Measurements from ENCODE around the gene RHBDL2. TPM values are rescaled to one million over a fixed set of nuclear protein-coding genes. Genes with fewer than 3 reads are reported as not detected.

The RHBDL2 gene
- total and polyA plus RNA-seq, 10 of the 15 experiments (the other 5 are each of a cell fraction or from before 2014, with no cell fraction given), result 0.05 TPM; not detected in 9

DNA sequence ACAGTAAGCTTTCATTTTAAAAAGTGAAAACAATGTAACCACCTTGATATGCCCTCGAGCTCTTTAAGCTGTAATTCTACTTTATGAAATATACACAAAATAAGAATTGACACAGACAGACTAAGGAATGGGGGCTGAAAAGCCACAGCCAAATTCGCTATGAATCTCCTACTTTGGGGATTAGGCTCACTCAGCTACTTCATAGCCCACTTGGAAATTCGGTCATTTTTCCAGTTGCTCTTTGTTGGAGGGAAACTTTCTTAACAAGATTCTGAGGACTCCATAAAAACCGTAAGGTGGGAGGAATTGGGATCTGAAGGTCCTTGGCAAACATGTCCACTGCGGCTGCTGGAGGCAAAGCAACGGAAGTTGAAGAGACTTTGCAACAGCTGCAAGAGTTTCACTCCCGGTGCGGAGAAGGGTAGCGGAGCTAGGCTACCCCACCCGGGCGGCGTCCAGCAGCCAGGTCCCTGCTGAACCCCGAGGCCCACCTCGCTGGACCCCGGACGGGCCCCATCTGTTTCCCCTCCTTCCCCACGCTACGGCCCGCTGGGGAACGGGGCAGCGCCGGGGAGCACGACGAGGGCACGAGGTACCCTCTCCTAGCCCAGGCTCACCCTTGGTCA is 69.1 kb downstream of the RHBDL2 start:
- Histone ChIP-seq H3K27me3 (replicated peaks in 1 of 2; ENCODE audit: control insufficient read depth in 2 of 2, insufficient read depth in 2 of 2, low read length in 1 of 2) (no peaks in the 10 kb centered on the region), H3K36me3 (ENCODE audit: control insufficient read depth in 2 of 2, insufficient read depth in 2 of 2, low read length in 1 of 2) (no peaks in the 10 kb centered on the region), H3K27ac (ENCODE audit: control insufficient read depth, insufficient read depth) (peak overlapping the region; percentile 78), H4K20me1 (ENCODE audit: control insufficient read depth, insufficient read depth) (no peaks in the 10 kb centered on the region), H3K9ac (ENCODE audit: control insufficient read depth, insufficient read depth, low read length) (peak overlapping the region; percentile 82), H3K4me3 (peak overlapping the region; percentile 82), H3K79me2 (ENCODE audit: control insufficient read depth, insufficient read depth, low read length) (peaks cover 25% of the 10 kb centered on the region), H3K4me1 (ENCODE audit: control insufficient read depth, insufficient read depth, low read length) (peaks cover 20% of the 10 kb centered on the region), H2AFZ (ENCODE audit: control insufficient read depth, low read depth, low read length) (peak overlapping the region; percentile 81), H3K4me2 (ENCODE audit: control insufficient read depth, insufficient read depth) (peak overlapping the region; percentile 91), H3K9me3 (replicated peaks; ENCODE audit: control insufficient read depth, insufficient read depth, low read length) (no peaks in the 10 kb centered on the region)
- ChIA-PET POLR2A (interaction anchor here (0.9 to 3.7 kb wide), 3 partner anchors 12 to 154 kb away, joined by 3 to 14 read pairs (median 10); partner anchors contain the start of gene NDUFS5), CTCF (interaction anchor here (0.6 to 1.4 kb wide), 5 partner anchors 10 to 220 kb away, joined by 3 to 5 read pairs (median 3); no protein-coding TSS in a partner anchor), SMC1A (ENCODE audit: uncharacterized antibody, unreplicated experiment) (interaction anchor here (0.9 to 2.6 kb wide), 7 partner anchors 8 to 220 kb away, joined by 3 to 11 read pairs (median 5); partner anchors contain the start of genes GJA9 and NDUFS5), RAD21 (ENCODE audit: unreplicated experiment) (interaction anchor here (1.2 to 2.3 kb wide), 5 partner anchors 13 to 220 kb away, joined by 3 to 5 read pairs (median 4); partner anchors contain the start of genes NDUFS5 and RRAGC)
- DNase-seq (ENCODE audit: low read depth, low spot score) (no peak), ATAC-seq (peak; percentile 64), FAIRE-seq (peak; percentile 59)
- in situ Hi-C loops (cut with MboI) (no loop called here), intact Hi-C loops (cut with micrococcal nuclease; ENCODE audit: unreplicated experiment) (loop anchor here (2.0 to 5.0 kb wide), 2 partner anchors 14 to 120 kb away; partner anchors contain the start of genes AKIRIN1 and RRAGC)
- BruUV-seq (replicated peaks), result no TSS peak
- 1% methylated on average over 23 of the region's 25 CpGs for whole genome bisulfite sequencing (ENCODE audit: insufficient coverage, insufficient replicate concordance, low lambda C conversion rate, missing lambda C conversion rate)
- TF ChIP-seq, protein P1, sequence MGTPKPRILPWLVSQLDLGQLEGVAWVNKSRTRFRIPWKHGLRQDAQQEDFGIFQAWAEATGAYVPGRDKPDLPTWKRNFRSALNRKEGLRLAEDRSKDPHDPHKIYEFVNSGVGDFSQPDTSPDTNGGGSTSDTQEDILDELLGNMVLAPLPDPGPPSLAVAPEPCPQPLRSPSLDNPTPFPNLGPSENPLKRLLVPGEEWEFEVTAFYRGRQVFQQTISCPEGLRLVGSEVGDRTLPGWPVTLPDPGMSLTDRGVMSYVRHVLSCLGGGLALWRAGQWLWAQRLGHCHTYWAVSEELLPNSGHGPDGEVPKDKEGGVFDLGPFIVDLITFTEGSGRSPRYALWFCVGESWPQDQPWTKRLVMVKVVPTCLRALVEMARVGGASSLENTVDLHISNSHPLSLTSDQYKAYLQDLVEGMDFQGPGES (IDR thresholded peaks at IDR 0.05), result no peak
- TF ChIP-seq, protein P2, sequence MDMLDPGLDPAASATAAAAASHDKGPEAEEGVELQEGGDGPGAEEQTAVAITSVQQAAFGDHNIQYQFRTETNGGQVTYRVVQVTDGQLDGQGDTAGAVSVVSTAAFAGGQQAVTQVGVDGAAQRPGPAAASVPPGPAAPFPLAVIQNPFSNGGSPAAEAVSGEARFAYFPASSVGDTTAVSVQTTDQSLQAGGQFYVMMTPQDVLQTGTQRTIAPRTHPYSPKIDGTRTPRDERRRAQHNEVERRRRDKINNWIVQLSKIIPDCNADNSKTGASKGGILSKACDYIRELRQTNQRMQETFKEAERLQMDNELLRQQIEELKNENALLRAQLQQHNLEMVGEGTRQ (IDR thresholded peaks at IDR 0.05; ENCODE audit: borderline replicate concordance, low read depth, low read length), result no peak
- TF ChIP-seq TCF12 (IDR thresholded peaks at IDR 0.05; ENCODE audit: low read depth, low read length), result 0 out of 2 replicates have a peak, but pooled peaks have one; percentile 45
- no peak for TF ChIP-seq SP1 (IDR thresholded peaks at IDR 0.05; ENCODE audit: low read depth, low read length)
- TF ChIP-seq, protein P3, sequence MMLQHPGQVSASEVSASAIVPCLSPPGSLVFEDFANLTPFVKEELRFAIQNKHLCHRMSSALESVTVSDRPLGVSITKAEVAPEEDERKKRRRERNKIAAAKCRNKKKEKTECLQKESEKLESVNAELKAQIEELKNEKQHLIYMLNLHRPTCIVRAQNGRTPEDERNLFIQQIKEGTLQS (IDR thresholded peaks at IDR 0.05; ENCODE audit: borderline replicate concordance, extremely low read depth, low read depth, low read length), result no peak
- peak; percentile 72; the same call in 1 of the 2 replicates for TF ChIP-seq TCF3 (IDR thresholded peaks at IDR 0.05; ENCODE audit: borderline replicate concordance, insufficient read depth, low read depth, low read length)
- 0 out of 2 replicates have a peak, but pooled peaks have one; percentile 35 for TF ChIP-seq SMARCA5 (IDR thresholded peaks at IDR 0.05)
- TF ChIP-seq, protein P4, sequence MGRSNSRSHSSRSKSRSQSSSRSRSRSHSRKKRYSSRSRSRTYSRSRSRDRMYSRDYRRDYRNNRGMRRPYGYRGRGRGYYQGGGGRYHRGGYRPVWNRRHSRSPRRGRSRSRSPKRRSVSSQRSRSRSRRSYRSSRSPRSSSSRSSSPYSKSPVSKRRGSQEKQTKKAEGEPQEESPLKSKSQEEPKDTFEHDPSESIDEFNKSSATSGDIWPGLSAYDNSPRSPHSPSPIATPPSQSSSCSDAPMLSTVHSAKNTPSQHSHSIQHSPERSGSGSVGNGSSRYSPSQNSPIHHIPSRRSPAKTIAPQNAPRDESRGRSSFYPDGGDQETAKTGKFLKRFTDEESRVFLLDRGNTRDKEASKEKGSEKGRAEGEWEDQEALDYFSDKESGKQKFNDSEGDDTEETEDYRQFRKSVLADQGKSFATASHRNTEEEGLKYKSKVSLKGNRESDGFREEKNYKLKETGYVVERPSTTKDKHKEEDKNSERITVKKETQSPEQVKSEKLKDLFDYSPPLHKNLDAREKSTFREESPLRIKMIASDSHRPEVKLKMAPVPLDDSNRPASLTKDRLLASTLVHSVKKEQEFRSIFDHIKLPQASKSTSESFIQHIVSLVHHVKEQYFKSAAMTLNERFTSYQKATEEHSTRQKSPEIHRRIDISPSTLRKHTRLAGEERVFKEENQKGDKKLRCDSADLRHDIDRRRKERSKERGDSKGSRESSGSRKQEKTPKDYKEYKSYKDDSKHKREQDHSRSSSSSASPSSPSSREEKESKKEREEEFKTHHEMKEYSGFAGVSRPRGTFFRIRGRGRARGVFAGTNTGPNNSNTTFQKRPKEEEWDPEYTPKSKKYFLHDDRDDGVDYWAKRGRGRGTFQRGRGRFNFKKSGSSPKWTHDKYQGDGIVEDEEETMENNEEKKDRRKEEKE (IDR thresholded peaks at IDR 0.05), result no peak
- TF ChIP-seq STAT1 (conservative IDR thresholded peaks at IDR 0.05), result no peak
- TF ChIP-seq, protein P5, sequence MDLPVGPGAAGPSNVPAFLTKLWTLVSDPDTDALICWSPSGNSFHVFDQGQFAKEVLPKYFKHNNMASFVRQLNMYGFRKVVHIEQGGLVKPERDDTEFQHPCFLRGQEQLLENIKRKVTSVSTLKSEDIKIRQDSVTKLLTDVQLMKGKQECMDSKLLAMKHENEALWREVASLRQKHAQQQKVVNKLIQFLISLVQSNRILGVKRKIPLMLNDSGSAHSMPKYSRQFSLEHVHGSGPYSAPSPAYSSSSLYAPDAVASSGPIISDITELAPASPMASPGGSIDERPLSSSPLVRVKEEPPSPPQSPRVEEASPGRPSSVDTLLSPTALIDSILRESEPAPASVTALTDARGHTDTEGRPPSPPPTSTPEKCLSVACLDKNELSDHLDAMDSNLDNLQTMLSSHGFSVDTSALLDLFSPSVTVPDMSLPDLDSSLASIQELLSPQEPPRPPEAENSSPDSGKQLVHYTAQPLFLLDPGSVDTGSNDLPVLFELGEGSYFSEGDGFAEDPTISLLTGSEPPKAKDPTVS (IDR thresholded peaks at IDR 0.05; ENCODE audit: low read depth, low read length), result no peak
- TF ChIP-seq SREBF1 (IDR thresholded peaks at IDR 0.05; ENCODE audit: low read length), result no peak
- TF ChIP-seq IRF4 (IDR thresholded peaks at IDR 0.05; ENCODE audit: low read depth, low read length), result 0 out of 2 replicates have a peak, but pooled peaks have one; percentile 8
- TF ChIP-seq PAX8 (IDR thresholded peaks at IDR 0.05), result no peak
